ENCODE measurements around the gene BCR. TPM values are rescaled to one million over a fixed set of nuclear protein-coding genes. Genes with fewer than 3 reads are reported as not detected.
A peak's percentile ranks its signal among the peaks of the same experiment; 100 is the strongest.

The BCR gene
- total RNA-seq, 3 donors from 2014 or later = 43.6 to 56.0 (median 49.5) TPM

DNA sequence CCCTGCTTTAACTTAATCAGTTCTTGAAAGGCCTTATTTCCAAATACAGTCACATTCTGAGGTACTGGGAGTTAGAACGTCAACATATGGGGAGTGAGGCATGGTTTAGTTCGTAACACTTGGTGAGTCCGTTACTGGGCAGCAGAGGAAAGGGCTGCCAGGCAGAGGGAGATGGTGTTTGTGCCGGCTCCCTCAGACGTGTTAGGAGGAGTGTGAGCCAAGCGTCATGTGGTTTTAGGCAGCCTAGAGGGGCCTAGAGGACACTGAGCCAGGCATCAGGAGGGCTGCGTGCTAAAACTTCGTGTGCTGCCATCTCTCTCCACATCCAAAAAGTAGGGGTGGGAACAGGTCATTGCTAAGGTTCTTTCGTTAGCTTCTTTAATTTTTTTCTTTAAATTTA, 10.2 kb downstream of the BCR start:
- no peak for DNase-seq
- intact Hi-C loops (cut with DNase I, micrococcal nuclease) = no loop called here
- H3K9me3 ChIP-seq = no peaks in the 10 kb centered on the region
- no peaks in the 10 kb centered on the region for H3K36me3 ChIP-seq (ENCODE audit: low read depth)
- ATAC-seq = no peak
- TF ChIP-seq, protein P1, sequence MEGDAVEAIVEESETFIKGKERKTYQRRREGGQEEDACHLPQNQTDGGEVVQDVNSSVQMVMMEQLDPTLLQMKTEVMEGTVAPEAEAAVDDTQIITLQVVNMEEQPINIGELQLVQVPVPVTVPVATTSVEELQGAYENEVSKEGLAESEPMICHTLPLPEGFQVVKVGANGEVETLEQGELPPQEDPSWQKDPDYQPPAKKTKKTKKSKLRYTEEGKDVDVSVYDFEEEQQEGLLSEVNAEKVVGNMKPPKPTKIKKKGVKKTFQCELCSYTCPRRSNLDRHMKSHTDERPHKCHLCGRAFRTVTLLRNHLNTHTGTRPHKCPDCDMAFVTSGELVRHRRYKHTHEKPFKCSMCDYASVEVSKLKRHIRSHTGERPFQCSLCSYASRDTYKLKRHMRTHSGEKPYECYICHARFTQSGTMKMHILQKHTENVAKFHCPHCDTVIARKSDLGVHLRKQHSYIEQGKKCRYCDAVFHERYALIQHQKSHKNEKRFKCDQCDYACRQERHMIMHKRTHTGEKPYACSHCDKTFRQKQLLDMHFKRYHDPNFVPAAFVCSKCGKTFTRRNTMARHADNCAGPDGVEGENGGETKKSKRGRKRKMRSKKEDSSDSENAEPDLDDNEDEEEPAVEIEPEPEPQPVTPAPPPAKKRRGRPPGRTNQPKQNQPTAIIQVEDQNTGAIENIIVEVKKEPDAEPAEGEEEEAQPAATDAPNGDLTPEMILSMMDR (IDR thresholded peaks at IDR 0.05) = no peak
- no peak overlapping the region for H3K4me3 ChIP-seq
- no peaks in the 10 kb centered on the region for H3K4me1 ChIP-seq (ENCODE audit: low read depth)

DNA sequence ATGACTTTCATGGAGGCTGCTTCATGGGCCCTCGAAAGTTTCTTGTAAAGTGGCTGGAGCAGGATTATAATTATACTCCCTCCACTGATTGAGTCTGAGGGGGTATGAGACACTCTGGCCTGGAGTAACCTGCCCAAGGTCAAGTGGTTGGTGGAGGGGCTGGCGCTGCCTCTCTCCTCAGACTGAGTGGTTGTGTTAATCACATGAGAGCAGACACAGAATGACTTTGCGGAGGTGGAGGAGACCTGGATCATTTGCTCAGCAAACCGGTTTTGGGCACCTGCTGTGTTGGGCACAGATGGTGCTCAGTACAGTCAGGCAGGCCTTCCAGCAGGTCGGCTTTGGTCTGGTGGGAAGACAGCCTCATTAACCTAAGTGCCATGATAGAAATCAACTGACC, 11.8 kb downstream of the BCR start:
- intact Hi-C loops (cut with DNase I, micrococcal nuclease) = no loop called here
- TF ChIP-seq, protein P1 (IDR thresholded peaks at IDR 0.05) = no peak
- no peaks in the 10 kb centered on the region for H3K36me3 ChIP-seq (ENCODE audit: low read depth)
- peak; percentile 34 for ATAC-seq
- no peak overlapping the region for H3K4me3 ChIP-seq
- H3K9me3 ChIP-seq = no peaks in the 10 kb centered on the region
- DNase-seq = no peak
- no peaks in the 10 kb centered on the region for H3K4me1 ChIP-seq (ENCODE audit: low read depth)

DNA sequence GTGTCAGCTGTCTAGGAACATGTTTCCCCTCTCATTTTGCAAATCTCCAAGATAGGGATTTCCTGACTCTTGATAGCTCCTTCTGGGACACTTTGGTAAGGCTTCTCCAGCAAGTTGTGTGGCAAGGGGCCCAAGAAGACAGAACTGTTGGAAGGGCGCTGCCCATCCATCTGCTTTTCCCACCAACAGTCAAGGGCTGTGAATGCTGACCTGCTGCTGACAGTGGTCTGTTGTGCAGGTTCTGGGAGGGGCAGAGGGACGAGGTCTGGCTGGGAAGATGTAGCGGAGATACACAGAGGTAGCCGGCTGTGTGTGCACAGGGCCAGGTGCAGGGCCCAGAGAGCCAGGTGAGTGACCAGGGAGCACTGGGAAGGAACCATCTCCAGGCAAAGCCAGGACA, 12.2 kb downstream of the BCR start:
- no peaks in the 10 kb centered on the region for H3K9me3 ChIP-seq
- intact Hi-C loops (cut with DNase I, micrococcal nuclease) = no loop called here
- TF ChIP-seq, protein P1 (IDR thresholded peaks at IDR 0.05) = no peak
- DNase-seq = no peak
- H3K4me3 ChIP-seq = no peak overlapping the region
- no peaks in the 10 kb centered on the region for H3K4me1 ChIP-seq (ENCODE audit: low read depth)
- no peak for ATAC-seq
- H3K36me3 ChIP-seq (ENCODE audit: low read depth) = no peaks in the 10 kb centered on the region

DNA sequence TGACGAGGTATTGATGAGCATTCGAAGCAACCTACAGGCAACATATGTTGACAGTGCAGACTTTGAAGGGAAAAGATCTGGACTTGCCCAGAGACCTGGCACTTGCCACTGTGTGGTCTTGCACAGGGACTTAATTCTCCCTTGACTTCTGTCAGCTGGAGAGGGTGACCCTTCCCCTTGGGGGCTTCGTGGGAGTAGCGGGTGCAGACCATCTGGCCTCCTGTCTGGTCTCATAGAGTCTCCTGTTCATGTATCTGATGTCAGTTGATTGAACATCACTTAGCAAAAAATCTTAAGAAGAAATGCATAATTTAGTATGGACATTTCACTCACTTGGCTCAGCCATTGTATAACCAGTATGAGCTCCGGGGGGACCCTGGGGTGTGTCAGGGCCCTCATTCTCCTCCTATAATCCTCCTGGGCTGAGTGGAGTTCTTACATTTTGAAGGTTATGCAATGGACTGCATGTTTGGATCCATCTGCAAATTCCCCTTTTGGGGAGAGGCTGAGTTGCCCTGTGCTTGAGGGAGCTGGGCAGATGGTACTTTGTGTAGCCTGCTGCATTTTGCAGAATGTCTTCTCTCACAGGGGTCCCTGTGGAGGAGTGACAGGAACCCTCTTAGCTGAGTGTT, 13.0 kb downstream of the BCR start:
- DNase-seq = no peak
- no peaks in the 10 kb centered on the region for H3K4me1 ChIP-seq (ENCODE audit: low read depth)
- H3K9me3 ChIP-seq = no peaks in the 10 kb centered on the region
- intact Hi-C loops (cut with DNase I, micrococcal nuclease) = no loop called here
- H3K36me3 ChIP-seq (ENCODE audit: low read depth) = no peaks in the 10 kb centered on the region
- no peak for ATAC-seq
- TF ChIP-seq, protein P1 (IDR thresholded peaks at IDR 0.05) = no peak
- H3K4me3 ChIP-seq = no peak overlapping the region

DNA sequence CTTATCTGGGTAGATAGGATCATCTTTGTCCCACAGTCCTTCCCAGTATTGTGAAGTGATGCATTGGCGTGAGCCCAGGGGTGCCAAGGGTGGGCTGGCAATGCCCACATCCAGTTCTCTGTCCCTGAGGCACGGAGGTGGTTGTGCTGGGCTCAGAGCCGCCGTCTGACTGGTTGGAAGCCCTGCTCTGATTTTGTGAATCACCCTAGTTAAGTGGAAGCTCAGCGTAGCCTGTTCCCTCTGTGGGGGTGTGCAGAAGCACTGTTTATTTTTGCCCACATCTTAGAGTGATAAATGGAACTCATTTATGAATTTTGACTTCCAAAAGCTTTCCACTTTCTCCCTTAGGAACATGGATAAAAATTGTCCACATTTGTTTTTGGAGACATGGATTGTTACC, 13.6 kb downstream of the BCR start:
- ATAC-seq (no peak), DNase-seq (no peak)
- TF ChIP-seq, protein P1 (IDR thresholded peaks at IDR 0.05) = no peak
- H3K4me3 ChIP-seq = no peak overlapping the region
- no peaks in the 10 kb centered on the region for H3K36me3 ChIP-seq (ENCODE audit: low read depth)
- intact Hi-C loops (cut with DNase I, micrococcal nuclease) = no loop called here
- no peaks in the 10 kb centered on the region for H3K9me3 ChIP-seq
- H3K4me1 ChIP-seq (ENCODE audit: low read depth) = no peaks in the 10 kb centered on the region

DNA sequence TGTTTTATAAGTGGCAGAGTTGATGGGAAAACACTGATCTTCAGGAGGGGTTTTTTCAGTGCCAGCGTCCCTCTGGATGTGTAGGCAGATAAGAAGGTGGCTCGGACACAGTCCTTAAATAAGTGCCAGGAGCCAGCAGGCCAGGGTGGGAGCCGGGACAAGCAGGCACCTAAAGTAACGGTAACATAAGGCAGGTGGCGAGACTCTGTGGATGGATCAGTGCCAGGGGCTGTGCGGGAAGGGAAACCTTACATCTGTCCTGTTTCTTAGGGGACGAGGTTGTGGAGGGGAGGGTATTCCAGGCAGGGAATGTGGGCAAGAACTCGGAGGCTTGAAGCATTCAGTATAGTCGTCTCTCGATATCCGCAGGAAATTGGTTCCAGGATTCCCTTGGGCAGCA, 15.9 kb downstream of the BCR start:
- intact Hi-C loops (cut with DNase I, micrococcal nuclease) = no loop called here
- H3K36me3 ChIP-seq (ENCODE audit: low read depth) = no peaks in the 10 kb centered on the region
- DNase-seq (no peak), ATAC-seq (no peak)
- no peaks in the 10 kb centered on the region for H3K4me1 ChIP-seq (ENCODE audit: low read depth)
- H3K9me3 ChIP-seq = no peaks in the 10 kb centered on the region
- no peak overlapping the region for H3K4me3 ChIP-seq
- TF ChIP-seq, protein P1 (IDR thresholded peaks at IDR 0.05) = no peak

Measured in mucosa of descending colon (tissue), 3 donors.